Measurements from ENCODE around the gene SUSD1. TPM values are rescaled to one million over a fixed set of nuclear protein-coding genes. Genes with fewer than 3 reads are reported as not detected.

SUSD1 gene
- total RNA-seq, 1 donor from 2014 or later = 15.7 TPM

- peaks cover 2% of the 10 kb centered on the region for H3K36me3 Mint-ChIP-seq (ENCODE audit: low read depth)
- ChIA-PET CTCF (no interaction called here), POLR2A (no interaction called here)
- TF ChIP-seq CTCF (IDR thresholded peaks at IDR 0.05) = no peak
- DNase-seq (no peak), ATAC-seq (ENCODE audit: low read depth) (no peak)
- no peaks in the 10 kb centered on the region for H3K9me3 Mint-ChIP-seq
- peaks cover 47% of the 10 kb centered on the region for H3K4me1 Mint-ChIP-seq
- intact Hi-C loops (cut with micrococcal nuclease) = loop anchor here (5.0 kb wide), 1 partner anchor 47 kb away; no protein-coding TSS in a partner anchor
- no peak overlapping the region for H3K4me3 Mint-ChIP-seq
- peak overlapping the region; percentile 3 for H3K27ac Mint-ChIP-seq
- no peaks in the 10 kb centered on the region for H3K27me3 Mint-ChIP-seq
Observed at GRCh38 chr9:112170235-112170634, 4.9 kb downstream of the SUSD1 start.

- H3K27me3 Mint-ChIP-seq = no peaks in the 10 kb centered on the region
- intact Hi-C loops (cut with micrococcal nuclease) = no loop called here
- POLR2A ChIA-PET = interaction anchor here (0.7 kb wide), 1 partner anchor 163 kb away, joined by 6 read pairs; no protein-coding TSS in a partner anchor
Observed at GRCh38 chr9:112169368-112169767, 5.7 kb downstream of the SUSD1 start.

GRCh38 chr9:112168197-112168596, 6.9 kb downstream of the SUSD1 start:
- H3K4me3 Mint-ChIP-seq = no peak overlapping the region
- CTCF ChIA-PET = interaction anchor here (0.9 kb wide), 1 partner anchor 65 kb away, joined by 3 read pairs; no protein-coding TSS in a partner anchor
- H3K4me1 Mint-ChIP-seq = peaks cover 33% of the 10 kb centered on the region
- peaks cover 2% of the 10 kb centered on the region for H3K36me3 Mint-ChIP-seq (ENCODE audit: low read depth)
- intact Hi-C loops (cut with micrococcal nuclease) = no loop called here
- DNase-seq (no peak), ATAC-seq (ENCODE audit: low read depth) (no peak)
- TF ChIP-seq CTCF (IDR thresholded peaks at IDR 0.05) = no peak
- no peaks in the 10 kb centered on the region for H3K27me3 Mint-ChIP-seq
- H3K27ac Mint-ChIP-seq = no peak overlapping the region
- no peaks in the 10 kb centered on the region for H3K9me3 Mint-ChIP-seq
- POLR2A ChIA-PET = no interaction called here

More at GRCh38 chr9:112169368-112169767, 5.7 kb downstream of the SUSD1 start:
- no peak overlapping the region for H3K27ac Mint-ChIP-seq
- DNase-seq = no peak
- no peaks in the 10 kb centered on the region for H3K9me3 Mint-ChIP-seq
- peaks cover 2% of the 10 kb centered on the region for H3K36me3 Mint-ChIP-seq (ENCODE audit: low read depth)
- TF ChIP-seq CTCF (IDR thresholded peaks at IDR 0.05) = no peak
- H3K4me3 Mint-ChIP-seq = no peak overlapping the region
- CTCF ChIA-PET = no interaction called here
- no peak for ATAC-seq (ENCODE audit: low read depth)
- peaks cover 45% of the 10 kb centered on the region for H3K4me1 Mint-ChIP-seq

GRCh38 chr9:112166176-112167140, 8.6 kb downstream of the SUSD1 start:
- Mint-ChIP-seq H3K4me3 (no peak overlapping the region), H3K36me3 (ENCODE audit: low read depth) (peaks cover 2% of the 10 kb centered on the region), H3K9me3 (no peaks in the 10 kb centered on the region), H3K27ac (no peak overlapping the region), H3K4me1 (peaks cover 39% of the 10 kb centered on the region), H3K27me3 (no peaks in the 10 kb centered on the region)
- intact Hi-C loops (cut with micrococcal nuclease) = no loop called here
- no peak for DNase-seq
- no peak for TF ChIP-seq CTCF (IDR thresholded peaks at IDR 0.05)
- CTCF ChIA-PET = interaction anchor here (1.5 kb wide), 1 partner anchor 14 kb away, joined by 3 read pairs; no protein-coding TSS in a partner anchor
- POLR2A ChIA-PET = no interaction called here
- no peak for ATAC-seq (ENCODE audit: low read depth)

All from activated B cell treated with CpG ODN at 0.5 μM for 24 hours (primary cell).